H1 (cell line): ENCODE results near the gene PDE4C. TPM values are rescaled to one million over a fixed set of nuclear protein-coding genes. Genes with fewer than 3 reads are reported as not detected.

Experiments used
- CTCF ChIP-seq, 3 experiments: IDR thresholded peaks; 1 replicate in 2 of 3; 2 replicates in 1 of 3; pipeline versions ENCODE4 v1.5.1 to v1.6.1; 2011; ENCODE audit warnings: low read length in 3 of 3, mild to moderate bottlenecking in 3 of 3, inconsistent platforms in 2 of 3, low read depth in 1 of 3, moderate library complexity in 1 of 3; ENCODE audit not compliant: insufficient read depth in 1 of 3; ENCODE audit errors: control extremely low read depth in 1 of 3
- EGR1 ChIP-seq: IDR thresholded peaks from 2 replicates; pipeline ENCODE4 v1.6.1; 2011; ENCODE audit warnings: low read depth, low read length, borderline replicate concordance
- MAX ChIP-seq: IDR thresholded peaks from 2 replicates; pipeline ENCODE4 v1.6.1; 2012; ENCODE audit warnings: inconsistent platforms
- RBBP5 ChIP-seq: IDR thresholded peaks from 2 replicates; pipeline ENCODE4 v1.7.1; 2012; ENCODE audit warnings: low read depth, mild to moderate bottlenecking, inconsistent platforms, low read length, moderate library complexity, borderline replicate concordance
- RNF2 ChIP-seq: fragments of 200-900, 300-1000 bp; sonication (generic); IDR thresholded peaks from 2 replicates; pipeline ENCODE4 v1.7.1; 2016; ENCODE audit warnings: borderline replicate concordance, low read depth, mild to moderate bottlenecking, antibody characterized with exemption, low read length; ENCODE audit not compliant: poor library complexity, severe bottlenecking; ENCODE audit errors: missing control alignments
- polyA plus RNA-seq, 7 experiments: library from polyadenylated mRNA; depleted of rRNA in 3 of 7; stranded (reverse) in 5 of 7; unstranded in 2 of 7; fragments of >200 nt in 5 of 7; fragments of 200-250 nt in 2 of 7; gene quantifications; 1 replicate in 5 of 7; 2 replicates in 1 of 7; 4 replicates in 1 of 7; pipeline versions ENCODE4 v1.2.1 to v1.2.3, GENCODE V29; 2011 to 2013; ENCODE audit warnings: missing spikeins in 2 of 7, mixed read lengths in 2 of 7
- total RNA-seq: library from RNA; stranded (reverse); fragmentation: NEBNext Ultra II Directional; extraction: Animal tissue kit (Norgen Biotek cat#: 25700); gene quantifications from 2 replicates; pipeline ENCODE4 v1.2.1, GENCODE V29; 2021

PDE4C gene
- total and polyA plus RNA-seq, 2 of the 8 experiments (the other 6 are each of a cell fraction or from before 2014, with no cell fraction given): 2.7 to 3.1 TPM

- TF ChIP-seq RNF2 (no peak), CTCF (IDR thresholded peaks at IDR 0.05; ENCODE audit: control extremely low read depth in 1 of 3, insufficient read depth in 1 of 3, low read depth in 1 of 3, low read length in 3 of 3) (no peak), RBBP5 (no peak), EGR1 (no peak), MAX (no peak)
Measured at GRCh38 chr19:18257503-18258470, 31.5 kb upstream of the PDE4C start (continued).
